Left ventricle myocardium inferior (tissue), 1 donor: ENCODE results near the gene RPL27. TPM values are rescaled to one million over a fixed set of nuclear protein-coding genes. Genes with fewer than 3 reads are reported as not detected.

Experiments
- DNase-seq: peaks from one replicate; pipeline ENCODE4 v3.0.0-alpha.2; 2020
- H3K27ac ChIP-seq: fragments of 200-600 bp; replicated peaks from 2 replicates; pipeline ENCODE4 v1.8.0; 2021
- H3K27me3 ChIP-seq: fragments of 200-600 bp; 2 replicates; pipeline ENCODE4 v1.8.0; 2021; ENCODE audit warnings: low read depth
- H3K36me3 ChIP-seq: fragments of 200-600 bp; 2 replicates; pipeline ENCODE4 v1.8.0; 2021
- H3K4me1 ChIP-seq: fragments of 200-600 bp; 2 replicates; pipeline ENCODE4 v1.8.0; 2021
- H3K4me3 ChIP-seq: fragments of 200-600 bp; 2 replicates; pipeline ENCODE4 v1.8.0; 2021; ENCODE audit warnings: mild to moderate bottlenecking, moderate library complexity
- H3K9me3 ChIP-seq: fragments of 200-600 bp; replicated peaks from 2 replicates; pipeline ENCODE4 v1.8.0; 2021
- intact Hi-C: fragments of 100-400 bp; cut with micrococcal nuclease; formaldehyde crosslinking; loops from one replicate; pipeline ENCODE4 v1.11.0; 2022
- total RNA-seq: library from RNA; stranded (reverse); fragmentation: NEBNext Ultra II Directional; extraction: Animal tissue kit (Norgen Biotek cat#: 25700); gene quantifications from one replicate; pipeline ENCODE4 v1.2.1, GENCODE V29; 2021
- TF ChIP-seq, protein P1 (sequence below): fragments of 200-600 bp; IDR thresholded peaks from 2 replicates; pipeline ENCODE4 v1.8.0; 2021; ENCODE audit warnings: antibody characterized with exemption, mild to moderate bottlenecking, borderline replicate concordance
- donor health status: DM: no; HTN: yes; CAD: no; lungs with severe emphysema.

The RPL27 gene
- total RNA-seq, 1 donor from 2014 or later = 759 TPM

GRCh38 chr17:43042025-43042628 lies 43.9 kb downstream of the RPL27 start:
- Histone ChIP-seq H3K36me3 (peaks cover 6% of the 10 kb centered on the region), H3K9me3 (no peaks in the 10 kb centered on the region), H3K4me3 (no peak overlapping the region), H3K4me1 (no peaks in the 10 kb centered on the region), H3K27ac (no peak overlapping the region), H3K27me3 (no peaks in the 10 kb centered on the region)
- TF ChIP-seq, protein P1, sequence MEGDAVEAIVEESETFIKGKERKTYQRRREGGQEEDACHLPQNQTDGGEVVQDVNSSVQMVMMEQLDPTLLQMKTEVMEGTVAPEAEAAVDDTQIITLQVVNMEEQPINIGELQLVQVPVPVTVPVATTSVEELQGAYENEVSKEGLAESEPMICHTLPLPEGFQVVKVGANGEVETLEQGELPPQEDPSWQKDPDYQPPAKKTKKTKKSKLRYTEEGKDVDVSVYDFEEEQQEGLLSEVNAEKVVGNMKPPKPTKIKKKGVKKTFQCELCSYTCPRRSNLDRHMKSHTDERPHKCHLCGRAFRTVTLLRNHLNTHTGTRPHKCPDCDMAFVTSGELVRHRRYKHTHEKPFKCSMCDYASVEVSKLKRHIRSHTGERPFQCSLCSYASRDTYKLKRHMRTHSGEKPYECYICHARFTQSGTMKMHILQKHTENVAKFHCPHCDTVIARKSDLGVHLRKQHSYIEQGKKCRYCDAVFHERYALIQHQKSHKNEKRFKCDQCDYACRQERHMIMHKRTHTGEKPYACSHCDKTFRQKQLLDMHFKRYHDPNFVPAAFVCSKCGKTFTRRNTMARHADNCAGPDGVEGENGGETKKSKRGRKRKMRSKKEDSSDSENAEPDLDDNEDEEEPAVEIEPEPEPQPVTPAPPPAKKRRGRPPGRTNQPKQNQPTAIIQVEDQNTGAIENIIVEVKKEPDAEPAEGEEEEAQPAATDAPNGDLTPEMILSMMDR = no peak
- intact Hi-C loops = no loop called here
- DNase-seq = no peak

DNA sequence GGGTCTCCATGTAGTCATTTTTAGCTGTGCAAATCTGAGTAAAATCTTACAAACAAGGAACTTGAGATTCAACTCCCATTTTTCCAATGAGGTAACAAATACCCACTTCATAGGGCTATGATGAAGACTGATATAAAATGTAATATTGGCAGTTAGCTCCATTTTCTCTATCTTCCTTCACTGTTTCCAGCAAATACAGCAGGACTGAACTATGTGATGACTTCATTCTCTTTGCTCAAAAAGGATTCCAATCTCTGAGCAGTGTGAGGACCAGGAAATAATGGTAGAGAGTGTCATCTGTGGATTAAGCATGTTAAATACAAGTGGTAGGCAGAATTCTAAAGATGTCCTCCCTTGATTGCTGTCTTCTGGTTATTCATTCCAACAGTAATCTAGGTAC lies 45.1 kb downstream of the RPL27 start:
- no peak for DNase-seq
- no peaks in the 10 kb centered on the region for H3K27me3 ChIP-seq
- intact Hi-C loops = no loop called here
- no peaks in the 10 kb centered on the region for H3K4me1 ChIP-seq
- H3K27ac ChIP-seq = no peak overlapping the region
- TF ChIP-seq, protein P1 = no peak
- H3K9me3 ChIP-seq = no peaks in the 10 kb centered on the region
- no peak overlapping the region for H3K4me3 ChIP-seq
- H3K36me3 ChIP-seq = peaks cover 6% of the 10 kb centered on the region

DNA sequence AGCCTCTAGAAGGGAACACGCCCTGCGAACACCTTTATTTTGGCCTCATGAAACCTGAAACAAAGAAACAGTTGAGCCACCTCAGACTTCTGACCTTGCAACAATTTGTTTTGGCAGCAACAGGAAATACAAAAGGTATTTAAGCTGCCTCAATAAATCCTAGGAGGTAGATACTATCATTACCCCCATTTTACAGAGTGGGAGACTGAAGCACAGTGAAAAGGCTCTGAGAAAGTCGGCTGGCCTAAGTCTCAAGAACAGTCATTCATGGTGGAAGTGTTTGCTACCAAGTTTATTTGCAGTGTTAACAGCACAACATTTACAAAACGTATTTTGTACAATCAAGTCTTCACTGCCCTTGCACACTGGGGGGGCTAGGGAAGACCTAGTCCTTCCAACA lies 45.8 kb downstream of the RPL27 start:
- Histone ChIP-seq H3K27me3 (no peaks in the 10 kb centered on the region), H3K36me3 (peaks cover 6% of the 10 kb centered on the region), H3K4me1 (no peaks in the 10 kb centered on the region), H3K9me3 (no peaks in the 10 kb centered on the region), H3K27ac (no peak overlapping the region), H3K4me3 (no peak overlapping the region)
- TF ChIP-seq, protein P1 = no peak
- no peak for DNase-seq
- intact Hi-C loops = no loop called here

DNA sequence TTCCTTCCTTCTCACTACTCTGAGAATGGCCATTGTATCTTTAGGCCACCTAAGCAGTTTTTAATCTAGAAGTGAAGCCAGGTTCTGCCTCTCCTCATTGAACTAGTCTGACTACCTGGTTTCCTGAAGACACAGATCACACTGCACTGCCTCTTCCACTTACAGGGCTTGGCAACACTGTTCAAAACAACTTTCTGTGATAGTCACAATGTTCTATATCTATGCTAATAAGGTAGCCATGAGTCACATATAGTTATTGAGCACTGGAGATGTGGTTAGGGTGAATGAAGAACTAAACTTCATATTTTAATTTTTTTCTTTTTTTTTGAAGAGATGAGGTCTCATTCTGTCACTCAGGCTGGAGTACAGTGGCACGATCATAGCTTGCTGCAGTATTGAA lies 53.8 kb downstream of the RPL27 start:
- no peak overlapping the region for H3K4me3 ChIP-seq
- H3K27me3 ChIP-seq = no peaks in the 10 kb centered on the region
- no peak overlapping the region for H3K27ac ChIP-seq
- no peaks in the 10 kb centered on the region for H3K4me1 ChIP-seq
- intact Hi-C loops = no loop called here
- H3K36me3 ChIP-seq = peaks cover 35% of the 10 kb centered on the region
- TF ChIP-seq, protein P1 = no peak
- DNase-seq = no peak
- H3K9me3 ChIP-seq = no peaks in the 10 kb centered on the region

Other genes with a start within 250 kb of the RPL27 start
- gene RAMP2, start 237.2 kb upstream of the RPL27 start, total RNA-seq = 37.7 TPM
- 37.5 TPM for gene VPS25, start 225.0 kb upstream of the RPL27 start, total RNA-seq
- gene WNK4, start 217.8 kb upstream of the RPL27 start, total RNA-seq = not detected
- 71.0 TPM for gene COA3, start 199.7 kb upstream of the RPL27 start, total RNA-seq
- not detected for gene CNTD1, start 199.6 kb upstream of the RPL27 start, total RNA-seq
- gene BECN1, start 174.1 kb upstream of the RPL27 start, total RNA-seq = 80.8 TPM
- 62.6 TPM for gene PSME3, start 165.0 kb upstream of the RPL27 start, total RNA-seq
- 0.44 TPM for gene AOC2, start 153.8 kb upstream of the RPL27 start, total RNA-seq
- gene AOC3, start 147.2 kb upstream of the RPL27 start, total RNA-seq = 7.6 TPM
- gene G6PC1, start 97.6 kb upstream of the RPL27 start, total RNA-seq = not detected
- gene AARSD1, start 34.0 kb upstream of the RPL27 start, total RNA-seq = 26.0 TPM
- gene PTGES3L, start 18.3 kb upstream of the RPL27 start, total RNA-seq = 37.9 TPM
- 12.1 TPM for gene RUNDC1, start 17.9 kb upstream of the RPL27 start, total RNA-seq
- 11.5 TPM for gene IFI35, start 8.4 kb downstream of the RPL27 start, total RNA-seq
- gene VAT1, start 24.0 kb downstream of the RPL27 start, total RNA-seq = 68.2 TPM
- gene RND2, start 26.8 kb downstream of the RPL27 start, total RNA-seq = 0.85 TPM
- gene BRCA1, start 126.9 kb downstream of the RPL27 start, total RNA-seq = 8.1 TPM
- 103 TPM for gene NBR1, start 172.8 kb downstream of the RPL27 start, total RNA-seq
- gene TMEM106A, start 213.5 kb downstream of the RPL27 start, total RNA-seq = 3.2 TPM
- not detected for gene CCDC200, start 230.2 kb downstream of the RPL27 start, total RNA-seq
- 5,474 TPM for gene RNU2-1, start 235.6 kb downstream of the RPL27 start, total RNA-seq